ENCODE measurements around the gene KIR2DL1. TPM values are rescaled to one million over a fixed set of nuclear protein-coding genes. Genes with fewer than 3 reads are reported as not detected.
"Not testable (repeated sequence)": the region's sequence is repeated elsewhere in the genome, so short reads cannot be mapped to it uniquely, and the experiment has no call there.

Gene KIR2DL1
- polyA plus RNA-seq (2013, experiment 1 of 2): not detected
- polyA plus RNA-seq (2013, experiment 2 of 2): not detected

DNA sequence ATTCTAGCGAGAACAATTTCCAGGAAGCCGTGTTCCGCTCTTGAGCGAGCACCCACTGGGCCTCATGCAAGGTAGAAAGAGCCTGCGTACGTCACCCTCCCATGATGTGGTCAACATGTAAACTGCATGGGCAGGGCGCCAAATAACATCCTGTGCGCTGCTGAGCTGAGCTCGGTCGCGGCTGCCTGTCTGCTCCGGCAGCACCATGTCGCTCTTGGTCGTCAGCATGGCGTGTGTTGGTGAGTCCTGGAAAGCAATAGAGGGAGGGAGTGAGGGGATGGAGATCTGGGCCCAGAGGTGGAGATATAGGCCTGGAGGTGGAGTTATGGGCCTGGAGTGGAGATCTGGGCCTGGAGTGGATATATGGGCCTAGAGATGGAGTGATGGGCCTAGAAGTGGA is at the start of gene KIR2DL1:
Gene KIR2DL1 (plus strand): TSS at position 148 of the 400 bp plus-strand sequence. CDS start 58 bp downstream, at position 206.
- not testable (repeated sequence) for H3K79me1 ChIP-seq (ENCODE audit: low read depth, low read length); H4K8ac ChIP-seq (ENCODE audit: low read depth, low read length); H2BK5ac ChIP-seq (ENCODE audit: low read length); H2BK120ac ChIP-seq (ENCODE audit: low read depth, low read length); H2BK12ac ChIP-seq (ENCODE audit: low read length); H2BK15ac ChIP-seq (ENCODE audit: low read length); H2AFZ ChIP-seq (ENCODE audit: low read length); H3K14ac ChIP-seq (ENCODE audit: low read length); DNase-seq (ENCODE audit: low spot score); H3K4me1 ChIP-seq (ENCODE audit: control insufficient read depth in 2 of 2, insufficient read depth in 1 of 2, low read depth in 1 of 2, low read length in 2 of 2); H3K23ac ChIP-seq (ENCODE audit: low read depth, low read length, poor library complexity); H3K9me3 ChIP-seq (replicated peaks in 1 of 2; ENCODE audit: control insufficient read depth in 2 of 2, insufficient read depth in 1 of 2, low read depth in 1 of 2, low read length in 2 of 2); H3K4ac ChIP-seq (ENCODE audit: low read length); H3K4me2 ChIP-seq (ENCODE audit: insufficient read depth, low read length, poor library complexity, severe bottlenecking); H3K4me3 ChIP-seq (ENCODE audit: low read length in 2 of 2); H4K91ac ChIP-seq (ENCODE audit: low read depth, low read length, poor library complexity); H3K27me3 ChIP-seq (ENCODE audit: control insufficient read depth in 3 of 3, insufficient read depth in 3 of 3, low read depth in 1 of 3, low read length in 3 of 3); H2AK5ac ChIP-seq (ENCODE audit: low read depth, low read length); H3K18ac ChIP-seq (ENCODE audit: low read length); H3K27ac ChIP-seq (replicated peaks; ENCODE audit: low read length); H3K36me3 ChIP-seq (replicated peaks in 1 of 2; ENCODE audit: control insufficient read depth in 2 of 2, insufficient read depth in 2 of 2, low read length in 2 of 2)
- peak within 1 kb of the TSS; percentile 21 for H3K9ac ChIP-seq (ENCODE audit: low read depth, low read length, poor library complexity)
- no CpG with 5 or more reads among the region's 15 CpGs for WGBS, 2 donors (ENCODE audit: extremely low coverage in 2 of 2, insufficient read length in 2 of 2, insufficient replicate concordance in 1 of 2)

DNA sequence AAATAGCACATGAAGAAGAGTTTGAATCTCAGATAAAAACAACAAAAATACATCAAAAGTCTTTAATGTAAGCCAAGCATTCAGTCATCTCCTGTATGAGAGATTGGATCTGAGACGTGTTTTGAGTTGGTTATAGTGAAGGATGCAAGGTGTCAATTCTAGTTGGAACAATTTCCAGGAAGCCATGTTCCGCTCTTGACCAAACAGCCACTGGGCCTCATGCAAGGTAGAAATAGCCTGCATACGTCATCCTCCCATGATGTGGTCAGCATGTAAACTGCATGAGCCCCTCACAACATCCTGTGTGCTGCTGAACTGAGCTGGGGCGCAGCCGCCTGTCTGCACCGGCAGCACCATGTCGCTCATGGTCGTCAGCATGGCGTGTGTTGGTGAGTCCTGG is 45.5 kb upstream of the KIR2DL1 start, which contains the start of gene KIR3DL3:
Gene KIR3DL3 (plus strand): TSS at position 301 of the 400 bp plus-strand sequence. CDS start 55 bp downstream, at position 356.
- H4K91ac ChIP-seq (ENCODE audit: low read depth, low read length, poor library complexity): no peak within 1 kb of the TSS
- no peak within 1 kb of the TSS for H2AFZ ChIP-seq (ENCODE audit: low read length)
- H3K4me1 ChIP-seq (ENCODE audit: control insufficient read depth in 2 of 2, insufficient read depth in 1 of 2, low read depth in 1 of 2, low read length in 2 of 2): no peaks in the 10 kb centered on the region
- H3K9ac ChIP-seq (ENCODE audit: low read depth, low read length, poor library complexity): no peak within 1 kb of the TSS
- H3K18ac ChIP-seq (ENCODE audit: low read length): no peak within 1 kb of the TSS
- no peaks in the 10 kb centered on the region for H3K27me3 ChIP-seq (ENCODE audit: control insufficient read depth in 3 of 3, insufficient read depth in 3 of 3, low read depth in 1 of 3, low read length in 3 of 3)
- H3K23ac ChIP-seq (ENCODE audit: low read depth, low read length, poor library complexity): no peak within 1 kb of the TSS
- peak within 1 kb of the TSS in 1 of 2 donors; percentile 60 for H3K4me3 ChIP-seq (ENCODE audit: low read length in 2 of 2)
- no CpG with 5 or more reads among the region's 9 CpGs for WGBS, 2 donors (ENCODE audit: extremely low coverage in 2 of 2, insufficient read length in 2 of 2, insufficient replicate concordance in 1 of 2)
- H2BK15ac ChIP-seq (ENCODE audit: low read length): no peak within 1 kb of the TSS
- no peaks in the 10 kb centered on the region for H3K79me1 ChIP-seq (ENCODE audit: low read depth, low read length)
- H3K4me2 ChIP-seq (ENCODE audit: insufficient read depth, low read length, poor library complexity, severe bottlenecking): no peak within 1 kb of the TSS
- H3K4ac ChIP-seq (ENCODE audit: low read length): no peak within 1 kb of the TSS
- no peak for DNase-seq (ENCODE audit: low spot score)
- H3K27ac ChIP-seq (replicated peaks; ENCODE audit: low read length): no peak within 1 kb of the TSS
- no peak within 1 kb of the TSS for H2BK5ac ChIP-seq (ENCODE audit: low read length)
- H2BK120ac ChIP-seq (ENCODE audit: low read depth, low read length): no peak within 1 kb of the TSS
- no peak within 1 kb of the TSS for H2AK5ac ChIP-seq (ENCODE audit: low read depth, low read length)
- no peak within 1 kb of the TSS for H2BK12ac ChIP-seq (ENCODE audit: low read length)
- H4K8ac ChIP-seq (ENCODE audit: low read depth, low read length): no peak within 1 kb of the TSS
- H3K14ac ChIP-seq (ENCODE audit: low read length): no peak within 1 kb of the TSS
- H3K36me3 ChIP-seq (replicated peaks in 1 of 2; ENCODE audit: control insufficient read depth in 2 of 2, insufficient read depth in 2 of 2, low read length in 2 of 2): no peaks in the 10 kb centered on the region
- H3K9me3 ChIP-seq (replicated peaks in 1 of 2; ENCODE audit: control insufficient read depth in 2 of 2, insufficient read depth in 1 of 2, low read depth in 1 of 2, low read length in 2 of 2): peaks cover 0 to 31% of the 10 kb centered on the region in 2 donors

- H3K9me3 ChIP-seq (replicated peaks in 1 of 2; ENCODE audit: control insufficient read depth in 2 of 2, insufficient read depth in 1 of 2, low read depth in 1 of 2, low read length in 2 of 2): peaks cover 0 to 34% of the 10 kb centered on the region in 2 donors
- DNase-seq (ENCODE audit: low spot score): no peak
- no peak overlapping the region for H3K4me2 ChIP-seq (ENCODE audit: insufficient read depth, low read length, poor library complexity, severe bottlenecking)
- no peak overlapping the region for H3K27ac ChIP-seq (replicated peaks; ENCODE audit: low read length)
- no peak overlapping the region for H3K4me3 ChIP-seq (ENCODE audit: low read length in 2 of 2)
- no peak overlapping the region for H4K91ac ChIP-seq (ENCODE audit: low read depth, low read length, poor library complexity)
- H3K4ac ChIP-seq (ENCODE audit: low read length): no peak overlapping the region
- H3K27me3 ChIP-seq (ENCODE audit: control insufficient read depth in 3 of 3, insufficient read depth in 3 of 3, low read depth in 1 of 3, low read length in 3 of 3): no peaks in the 10 kb centered on the region
- H3K9ac ChIP-seq (ENCODE audit: low read depth, low read length, poor library complexity): no peak overlapping the region
- H2BK12ac ChIP-seq (ENCODE audit: low read length): no peak overlapping the region
- H3K18ac ChIP-seq (ENCODE audit: low read length): no peak overlapping the region
- no peak overlapping the region for H2BK120ac ChIP-seq (ENCODE audit: low read depth, low read length)
- H2BK15ac ChIP-seq (ENCODE audit: low read length): no peak overlapping the region
- H2BK5ac ChIP-seq (ENCODE audit: low read length): no peak overlapping the region
- no peak overlapping the region for H4K8ac ChIP-seq (ENCODE audit: low read depth, low read length)
- H3K36me3 ChIP-seq (replicated peaks in 1 of 2; ENCODE audit: control insufficient read depth in 2 of 2, insufficient read depth in 2 of 2, low read length in 2 of 2): no peaks in the 10 kb centered on the region
- no peak overlapping the region for H2AFZ ChIP-seq (ENCODE audit: low read length)
- no peak overlapping the region for H3K14ac ChIP-seq (ENCODE audit: low read length)
- H2AK5ac ChIP-seq (ENCODE audit: low read depth, low read length): no peak overlapping the region
- WGBS, 2 donors (ENCODE audit: extremely low coverage in 2 of 2, insufficient read length in 2 of 2, insufficient replicate concordance in 1 of 2): no CpG with 5 or more reads among the region's 3 CpGs
- no peaks in the 10 kb centered on the region for H3K4me1 ChIP-seq (ENCODE audit: control insufficient read depth in 2 of 2, insufficient read depth in 1 of 2, low read depth in 1 of 2, low read length in 2 of 2)
- no peak overlapping the region for H3K23ac ChIP-seq (ENCODE audit: low read depth, low read length, poor library complexity)
- no peaks in the 10 kb centered on the region for H3K79me1 ChIP-seq (ENCODE audit: low read depth, low read length)
Measured at GRCh38 chr19:54724644-54725043, 44.9 kb upstream of the KIR2DL1 start.

- Histone ChIP-seq H3K4ac (ENCODE audit: low read length) (no peak overlapping the region), H3K36me3 (replicated peaks in 1 of 2; ENCODE audit: control insufficient read depth in 2 of 2, insufficient read depth in 2 of 2, low read length in 2 of 2) (no peaks in the 10 kb centered on the region), H3K4me2 (ENCODE audit: insufficient read depth, low read length, poor library complexity, severe bottlenecking) (no peak overlapping the region), H3K14ac (ENCODE audit: low read length) (no peak overlapping the region), H4K91ac (ENCODE audit: low read depth, low read length, poor library complexity) (no peak overlapping the region), H3K4me1 (ENCODE audit: control insufficient read depth in 2 of 2, insufficient read depth in 1 of 2, low read depth in 1 of 2, low read length in 2 of 2) (no peaks in the 10 kb centered on the region), H2BK15ac (ENCODE audit: low read length) (no peak overlapping the region), H2AFZ (ENCODE audit: low read length) (no peak overlapping the region), H3K79me1 (ENCODE audit: low read depth, low read length) (no peaks in the 10 kb centered on the region), H2BK12ac (ENCODE audit: low read length) (no peak overlapping the region), H3K18ac (ENCODE audit: low read length) (no peak overlapping the region), H2BK120ac (ENCODE audit: low read depth, low read length) (no peak overlapping the region), H3K9me3 (replicated peaks in 1 of 2; ENCODE audit: control insufficient read depth in 2 of 2, insufficient read depth in 1 of 2, low read depth in 1 of 2, low read length in 2 of 2) (peaks cover 0 to 35% of the 10 kb centered on the region in 2 donors), H3K27ac (replicated peaks; ENCODE audit: low read length) (no peak overlapping the region), H4K8ac (ENCODE audit: low read depth, low read length) (no peak overlapping the region), H3K4me3 (ENCODE audit: low read length in 2 of 2) (no peak overlapping the region), H2BK5ac (ENCODE audit: low read length) (no peak overlapping the region), H2AK5ac (ENCODE audit: low read depth, low read length) (no peak overlapping the region), H3K27me3 (ENCODE audit: control insufficient read depth in 3 of 3, insufficient read depth in 3 of 3, low read depth in 1 of 3, low read length in 3 of 3) (no peaks in the 10 kb centered on the region), H3K23ac (ENCODE audit: low read depth, low read length, poor library complexity) (no peak overlapping the region), H3K9ac (ENCODE audit: low read depth, low read length, poor library complexity) (no peak overlapping the region)
- DNase-seq (ENCODE audit: low spot score): no peak
- no CpG with 5 or more reads among the region's 7 CpGs for WGBS, 2 donors (ENCODE audit: extremely low coverage in 2 of 2, insufficient read length in 2 of 2, insufficient replicate concordance in 1 of 2)
Measured at GRCh38 chr19:54725321-54725720, 44.3 kb upstream of the KIR2DL1 start.

Measured in neuronal stem cell (in vitro differentiated cells).